ENCODE measurements around the gene SLC6A3.

SLC6A3 gene

DNA sequence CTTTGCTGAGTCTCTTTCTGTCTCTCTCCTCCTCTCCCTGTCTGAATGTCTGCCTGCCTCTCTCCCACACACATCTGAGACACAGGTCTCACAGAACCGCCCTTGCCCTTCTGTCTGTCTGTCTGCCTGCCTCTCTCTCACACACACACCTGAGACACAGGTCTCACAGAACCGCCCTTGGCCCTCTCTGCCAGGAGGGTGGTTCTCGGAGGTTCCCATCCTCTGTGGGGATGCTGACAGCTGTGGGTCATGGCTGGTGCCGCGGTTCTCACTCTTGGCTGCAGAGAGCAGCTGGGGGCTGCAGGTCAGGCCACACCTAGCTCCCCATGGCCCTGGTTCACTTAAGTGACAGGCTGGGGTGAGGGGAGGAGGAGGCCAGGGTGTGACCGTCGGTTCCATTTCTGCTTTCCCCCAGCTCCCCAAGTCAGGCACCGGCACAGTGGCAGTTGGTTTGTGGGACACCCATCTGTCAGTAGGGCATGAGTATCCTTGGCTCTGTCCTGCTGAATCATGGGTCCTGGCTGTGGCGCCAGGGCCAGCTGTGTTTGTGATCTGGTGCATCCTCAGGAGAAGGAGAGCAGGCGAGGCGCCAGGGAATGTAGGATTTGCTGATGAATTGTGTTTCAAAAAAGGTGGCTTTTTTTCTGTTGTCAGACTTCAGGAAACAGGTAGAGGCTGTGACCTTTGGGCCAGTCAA lies 58.0 kb downstream of the SLC6A3 start:
- no peak overlapping the region for H3K27ac ChIP-seq (replicated peaks)
- DNase-seq (ENCODE audit: low read depth in 1 of 2, low spot score in 1 of 2): no peak
- H3K27me3 ChIP-seq (ENCODE audit: insufficient read depth, poor library complexity, severe bottlenecking): peaks cover 22% of the 10 kb centered on the region
- no peak overlapping the region for H3K4me3 ChIP-seq (replicated peaks; ENCODE audit: insufficient read depth, low read length)
- TF ChIP-seq GABPA (IDR thresholded peaks at IDR 0.05; ENCODE audit: low read depth) (no peak), SPI1 (IDR thresholded peaks at IDR 0.05; ENCODE audit: borderline replicate concordance, low read depth) (no peak), POLR2AphosphoS5 (IDR thresholded peaks at IDR 0.05; ENCODE audit: low read depth) (no peak)
- TF ChIP-seq, protein P1, sequence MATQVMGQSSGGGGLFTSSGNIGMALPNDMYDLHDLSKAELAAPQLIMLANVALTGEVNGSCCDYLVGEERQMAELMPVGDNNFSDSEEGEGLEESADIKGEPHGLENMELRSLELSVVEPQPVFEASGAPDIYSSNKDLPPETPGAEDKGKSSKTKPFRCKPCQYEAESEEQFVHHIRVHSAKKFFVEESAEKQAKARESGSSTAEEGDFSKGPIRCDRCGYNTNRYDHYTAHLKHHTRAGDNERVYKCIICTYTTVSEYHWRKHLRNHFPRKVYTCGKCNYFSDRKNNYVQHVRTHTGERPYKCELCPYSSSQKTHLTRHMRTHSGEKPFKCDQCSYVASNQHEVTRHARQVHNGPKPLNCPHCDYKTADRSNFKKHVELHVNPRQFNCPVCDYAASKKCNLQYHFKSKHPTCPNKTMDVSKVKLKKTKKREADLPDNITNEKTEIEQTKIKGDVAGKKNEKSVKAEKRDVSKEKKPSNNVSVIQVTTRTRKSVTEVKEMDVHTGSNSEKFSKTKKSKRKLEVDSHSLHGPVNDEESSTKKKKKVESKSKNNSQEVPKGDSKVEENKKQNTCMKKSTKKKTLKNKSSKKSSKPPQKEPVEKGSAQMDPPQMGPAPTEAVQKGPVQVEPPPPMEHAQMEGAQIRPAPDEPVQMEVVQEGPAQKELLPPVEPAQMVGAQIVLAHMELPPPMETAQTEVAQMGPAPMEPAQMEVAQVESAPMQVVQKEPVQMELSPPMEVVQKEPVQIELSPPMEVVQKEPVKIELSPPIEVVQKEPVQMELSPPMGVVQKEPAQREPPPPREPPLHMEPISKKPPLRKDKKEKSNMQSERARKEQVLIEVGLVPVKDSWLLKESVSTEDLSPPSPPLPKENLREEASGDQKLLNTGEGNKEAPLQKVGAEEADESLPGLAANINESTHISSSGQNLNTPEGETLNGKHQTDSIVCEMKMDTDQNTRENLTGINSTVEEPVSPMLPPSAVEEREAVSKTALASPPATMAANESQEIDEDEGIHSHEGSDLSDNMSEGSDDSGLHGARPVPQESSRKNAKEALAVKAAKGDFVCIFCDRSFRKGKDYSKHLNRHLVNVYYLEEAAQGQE (IDR thresholded peaks at IDR 0.05; ENCODE audit: insufficient replicate concordance, low read depth): no peak
- TF ChIP-seq, protein P2, sequence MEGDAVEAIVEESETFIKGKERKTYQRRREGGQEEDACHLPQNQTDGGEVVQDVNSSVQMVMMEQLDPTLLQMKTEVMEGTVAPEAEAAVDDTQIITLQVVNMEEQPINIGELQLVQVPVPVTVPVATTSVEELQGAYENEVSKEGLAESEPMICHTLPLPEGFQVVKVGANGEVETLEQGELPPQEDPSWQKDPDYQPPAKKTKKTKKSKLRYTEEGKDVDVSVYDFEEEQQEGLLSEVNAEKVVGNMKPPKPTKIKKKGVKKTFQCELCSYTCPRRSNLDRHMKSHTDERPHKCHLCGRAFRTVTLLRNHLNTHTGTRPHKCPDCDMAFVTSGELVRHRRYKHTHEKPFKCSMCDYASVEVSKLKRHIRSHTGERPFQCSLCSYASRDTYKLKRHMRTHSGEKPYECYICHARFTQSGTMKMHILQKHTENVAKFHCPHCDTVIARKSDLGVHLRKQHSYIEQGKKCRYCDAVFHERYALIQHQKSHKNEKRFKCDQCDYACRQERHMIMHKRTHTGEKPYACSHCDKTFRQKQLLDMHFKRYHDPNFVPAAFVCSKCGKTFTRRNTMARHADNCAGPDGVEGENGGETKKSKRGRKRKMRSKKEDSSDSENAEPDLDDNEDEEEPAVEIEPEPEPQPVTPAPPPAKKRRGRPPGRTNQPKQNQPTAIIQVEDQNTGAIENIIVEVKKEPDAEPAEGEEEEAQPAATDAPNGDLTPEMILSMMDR (IDR thresholded peaks at IDR 0.05; ENCODE audit: insufficient read depth, low read length): no peak

DNA sequence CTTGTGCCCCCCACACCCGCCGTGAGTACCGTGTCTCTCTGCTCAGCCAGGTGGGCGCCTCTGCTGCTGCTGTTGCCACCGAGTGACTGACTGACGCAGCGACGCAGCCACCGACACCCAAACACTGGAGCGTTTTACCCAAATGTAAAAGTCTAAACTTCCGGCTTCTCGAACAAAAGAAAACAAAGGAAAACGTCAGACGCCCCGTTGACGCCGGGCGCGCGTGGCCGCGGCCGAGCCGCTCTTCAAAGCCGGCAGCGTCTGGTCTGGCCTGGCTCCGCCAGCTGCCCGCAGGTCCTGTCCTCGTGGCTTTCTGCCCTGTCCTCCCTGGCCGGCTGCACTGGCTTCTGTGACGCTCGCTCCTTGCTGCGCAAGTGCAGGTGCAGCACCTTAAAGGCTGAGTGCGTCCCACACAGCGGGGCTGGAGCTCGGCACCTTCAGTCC lies 58.9 kb downstream of the SLC6A3 start:
- Histone ChIP-seq H3K27ac (replicated peaks) (peak overlapping the region; percentile 46), H3K4me3 (replicated peaks; ENCODE audit: insufficient read depth, low read length) (peak overlapping the region; percentile 58), H3K27me3 (ENCODE audit: insufficient read depth, poor library complexity, severe bottlenecking) (peaks cover 22% of the 10 kb centered on the region)
- DNase-seq (ENCODE audit: low read depth in 1 of 2, low spot score in 1 of 2): peak; percentile 14 to 37
- no peak for TF ChIP-seq SPI1 (IDR thresholded peaks at IDR 0.05; ENCODE audit: borderline replicate concordance, low read depth)
- TF ChIP-seq POLR2AphosphoS5 (IDR thresholded peaks at IDR 0.05; ENCODE audit: low read depth): no peak
- TF ChIP-seq GABPA (IDR thresholded peaks at IDR 0.05; ENCODE audit: low read depth): no peak
- TF ChIP-seq, protein P1 (IDR thresholded peaks at IDR 0.05; ENCODE audit: insufficient replicate concordance, low read depth): no peak
- TF ChIP-seq, protein P2 (IDR thresholded peaks at IDR 0.05; ENCODE audit: insufficient read depth, low read length): no peak

DNA sequence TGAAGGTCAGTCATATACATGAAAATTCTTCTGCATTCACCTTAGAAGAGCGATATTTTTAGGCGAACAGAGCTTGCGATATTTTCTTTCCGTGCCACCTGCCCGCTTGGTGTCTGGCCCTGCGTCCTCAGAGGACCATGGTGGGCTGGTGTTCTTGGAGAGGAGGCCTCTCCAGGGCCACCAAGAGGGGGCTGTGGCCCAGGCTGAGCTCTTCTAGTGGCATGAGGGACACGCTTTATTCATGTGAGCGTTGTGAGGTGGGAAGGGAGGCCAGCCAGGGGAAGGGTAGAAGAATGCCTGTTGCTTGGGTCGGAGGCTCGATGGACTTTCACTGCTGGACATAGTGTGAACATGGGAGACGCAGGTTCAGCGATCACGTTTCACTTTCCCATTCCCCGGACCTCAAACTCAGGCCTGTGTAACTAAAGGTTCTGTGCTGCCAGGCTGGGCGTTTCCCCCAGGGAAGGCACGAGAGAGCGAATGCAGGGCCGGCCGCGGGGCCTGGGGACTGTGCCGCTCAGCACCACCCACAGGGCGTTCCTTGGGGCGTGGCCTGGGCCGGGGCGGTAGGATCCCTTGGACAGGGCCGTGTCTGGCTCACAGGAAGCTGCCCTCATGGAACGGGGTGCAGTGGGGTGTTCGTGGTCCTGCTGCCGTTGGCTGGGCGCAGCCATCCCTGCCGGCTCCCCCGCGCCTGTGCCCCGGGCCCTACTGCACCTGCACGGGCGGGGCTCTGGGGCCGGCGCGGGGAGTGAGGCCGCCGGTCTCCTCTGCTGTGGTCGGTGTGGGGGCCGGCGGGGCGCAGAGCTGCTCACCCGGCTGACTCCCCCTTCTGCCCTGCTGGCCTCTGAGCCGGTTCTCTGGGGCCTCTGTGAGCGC lies 59.6 kb downstream of the SLC6A3 start:
- peaks cover 22% of the 10 kb centered on the region for H3K27me3 ChIP-seq (ENCODE audit: insufficient read depth, poor library complexity, severe bottlenecking)
- peak; percentile 62 to 85 for DNase-seq (ENCODE audit: low read depth in 1 of 2, low spot score in 1 of 2)
- peak overlapping the region; percentile 46 for H3K27ac ChIP-seq (replicated peaks)

DNA sequence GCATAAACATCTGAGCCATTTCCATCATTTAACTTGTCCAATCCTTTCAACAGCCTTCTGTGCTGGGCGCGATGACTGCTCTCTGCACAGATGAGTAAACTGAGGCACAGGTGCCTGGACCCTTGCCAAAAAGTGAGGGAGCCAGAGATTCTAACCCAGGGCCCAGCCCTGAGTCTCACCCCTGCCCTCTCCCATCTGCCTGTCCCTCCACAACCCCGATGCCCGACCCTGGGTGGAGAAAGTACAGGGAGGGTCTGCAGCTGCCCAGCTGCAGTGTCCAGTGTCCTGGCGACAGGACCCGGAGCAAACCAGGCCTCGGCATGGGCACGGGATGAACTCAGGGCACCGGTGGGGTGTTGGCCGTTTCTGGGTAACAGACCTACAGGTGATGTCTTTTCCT lies 60.7 kb downstream of the SLC6A3 start:
- no peak overlapping the region for H3K4me3 ChIP-seq (replicated peaks; ENCODE audit: insufficient read depth, low read length)
- H3K27ac ChIP-seq (replicated peaks): no peak overlapping the region
- DNase-seq (ENCODE audit: low read depth in 1 of 2, low spot score in 1 of 2): no peak
- peaks cover 22% of the 10 kb centered on the region for H3K27me3 ChIP-seq (ENCODE audit: insufficient read depth, poor library complexity, severe bottlenecking)
- TF ChIP-seq, protein P1 (IDR thresholded peaks at IDR 0.05; ENCODE audit: insufficient replicate concordance, low read depth): no peak

More for the DNA sequence above, 59.6 kb downstream of the SLC6A3 start:
- peak overlapping the region; percentile 58 for H3K4me3 ChIP-seq (replicated peaks; ENCODE audit: insufficient read depth, low read length)
- TF ChIP-seq SPI1 (IDR thresholded peaks at IDR 0.05; ENCODE audit: borderline replicate concordance, low read depth) (no peak), POLR2AphosphoS5 (IDR thresholded peaks at IDR 0.05; ENCODE audit: low read depth) (peak; percentile 20; the same call in 1 of the 2 replicates)
